LHCN-M2 (cell line): Measurements from ENCODE around the gene HEBP2. TPM values are rescaled to one million over a fixed set of nuclear protein-coding genes. Genes with fewer than 3 reads are reported as not detected.
"Not testable (repeated sequence)": the region's sequence is repeated elsewhere in the genome, so short reads cannot be mapped to it uniquely, and the experiment has no call there.

Experiments
- DNase-seq: peaks from one replicate; pipeline ENCODE4 v3.0.0-alpha.2; 2012; ENCODE audit warnings: low read depth
- total RNA-seq: library from RNA; depleted of rRNA; stranded (reverse); fragments of >200 nt; gene quantifications from 2 replicates; pipeline ENCODE4 v1.2.3, GENCODE V29; 2014

Gene HEBP2
- total RNA-seq, 1 experiment from 2014 or later, result 24.8 TPM

DNA sequence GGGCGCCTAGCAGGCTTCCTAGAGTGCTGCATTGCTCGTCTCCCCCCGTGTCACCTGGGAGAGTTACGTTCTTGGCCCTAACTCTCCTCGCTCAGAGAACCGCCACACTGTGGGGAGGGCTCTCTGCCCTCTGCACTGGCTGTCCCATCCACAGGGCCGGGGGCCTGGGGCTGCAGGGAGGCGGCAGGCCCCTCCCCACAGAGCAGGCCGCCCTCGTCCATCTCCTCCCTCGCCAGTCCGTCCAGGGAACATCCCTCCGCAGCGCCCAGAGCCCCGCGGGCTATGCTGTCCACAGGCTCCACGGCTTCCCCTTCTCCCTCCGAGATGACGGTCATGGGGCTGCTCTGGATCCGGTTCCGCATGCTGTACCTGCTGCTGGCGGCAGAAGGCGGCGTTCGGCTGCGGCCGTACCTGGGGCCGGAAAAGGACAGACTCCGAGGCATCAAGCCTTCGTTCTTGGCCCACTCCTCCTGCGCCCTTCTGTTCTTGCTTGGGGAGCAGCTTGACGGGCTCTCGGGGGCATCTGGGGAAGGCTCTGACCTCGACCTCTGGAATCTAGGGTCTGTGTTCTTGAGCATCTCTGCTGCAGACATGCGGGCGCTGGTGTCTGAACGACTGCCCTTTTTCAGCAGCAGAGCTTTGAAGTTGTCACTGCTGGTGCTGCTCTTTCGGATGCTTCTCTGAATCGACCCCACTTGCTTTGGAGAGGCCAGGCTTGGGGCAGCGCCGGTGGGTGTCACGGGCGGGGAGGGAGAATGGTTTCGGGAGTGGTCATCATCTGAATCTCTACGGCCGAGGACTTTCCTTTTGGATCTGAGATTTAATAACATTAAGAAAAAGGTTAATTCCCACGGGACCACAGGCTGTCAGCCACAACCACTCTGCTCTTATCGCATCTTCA, 20.2 kb downstream of the HEBP2 start:
- no peak for DNase-seq

DNA sequence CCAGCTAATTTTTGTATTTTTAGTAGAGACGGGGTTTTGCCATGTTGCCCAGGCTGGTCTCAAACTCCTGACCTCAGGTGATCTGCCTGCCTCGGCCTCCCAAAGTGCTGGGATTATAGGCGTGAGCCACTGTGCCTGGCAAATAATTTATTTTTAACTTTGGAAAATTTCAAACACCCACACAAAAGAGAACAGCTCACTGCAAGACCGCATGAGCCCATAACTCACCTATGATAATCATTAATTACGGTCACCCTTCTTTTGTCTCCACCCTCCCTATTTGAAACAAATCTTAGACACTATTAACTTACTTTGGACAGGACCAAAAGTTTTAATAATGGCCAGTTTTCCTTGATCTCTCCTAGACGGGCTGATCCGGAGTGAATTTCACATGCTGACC, 21.2 kb downstream of the HEBP2 start:
- DNase-seq, result not testable (repeated sequence)

DNA sequence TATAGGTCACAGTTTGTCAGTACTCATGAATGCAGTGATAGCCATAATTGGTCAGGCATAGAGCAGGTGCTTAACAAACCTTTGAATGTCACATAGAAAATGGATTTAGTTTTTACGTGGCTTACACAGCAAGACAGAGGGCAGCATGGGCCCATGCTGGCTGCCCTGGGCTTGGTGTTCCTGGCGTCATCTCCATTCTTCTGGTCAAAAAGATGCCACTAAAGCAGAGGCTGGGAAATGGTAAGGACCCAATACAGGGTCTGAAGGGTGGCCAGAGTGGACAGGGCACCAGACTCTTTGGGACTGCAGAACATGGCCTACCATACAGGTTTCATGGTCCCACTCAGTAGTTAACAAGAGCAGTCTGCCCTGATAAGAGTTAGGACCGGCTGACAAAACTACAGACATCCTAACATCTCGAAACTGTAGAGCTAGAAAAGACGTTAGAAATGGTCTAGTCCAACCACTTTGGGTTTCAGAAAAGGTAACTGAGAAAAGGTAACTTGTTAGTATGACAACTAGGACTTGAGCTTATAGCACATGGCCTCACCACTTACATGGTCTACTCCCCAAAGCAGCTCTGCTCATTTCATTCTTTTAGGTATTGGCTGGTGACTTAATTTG, 22.6 kb downstream of the HEBP2 start:
- no peak for DNase-seq

DNA sequence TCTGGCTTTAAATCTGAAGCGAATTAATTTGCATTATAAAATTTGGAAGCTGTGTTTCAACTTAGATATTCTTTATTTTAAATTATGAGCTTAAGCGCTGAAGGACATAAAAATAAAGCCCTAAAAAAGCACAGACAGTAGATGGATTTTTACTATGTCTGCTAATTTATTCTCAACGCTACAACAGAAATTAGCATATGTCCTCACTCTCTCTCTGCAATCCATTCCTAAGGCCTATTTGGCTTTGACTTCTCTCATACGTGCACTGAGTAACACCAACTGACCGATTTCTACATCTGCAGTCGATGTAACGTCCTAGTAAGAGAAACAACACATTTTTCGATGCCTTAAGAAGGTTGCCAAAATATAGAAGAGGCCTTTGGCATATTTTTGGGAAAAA, 23.7 kb downstream of the HEBP2 start:
- no peak for DNase-seq

DNA sequence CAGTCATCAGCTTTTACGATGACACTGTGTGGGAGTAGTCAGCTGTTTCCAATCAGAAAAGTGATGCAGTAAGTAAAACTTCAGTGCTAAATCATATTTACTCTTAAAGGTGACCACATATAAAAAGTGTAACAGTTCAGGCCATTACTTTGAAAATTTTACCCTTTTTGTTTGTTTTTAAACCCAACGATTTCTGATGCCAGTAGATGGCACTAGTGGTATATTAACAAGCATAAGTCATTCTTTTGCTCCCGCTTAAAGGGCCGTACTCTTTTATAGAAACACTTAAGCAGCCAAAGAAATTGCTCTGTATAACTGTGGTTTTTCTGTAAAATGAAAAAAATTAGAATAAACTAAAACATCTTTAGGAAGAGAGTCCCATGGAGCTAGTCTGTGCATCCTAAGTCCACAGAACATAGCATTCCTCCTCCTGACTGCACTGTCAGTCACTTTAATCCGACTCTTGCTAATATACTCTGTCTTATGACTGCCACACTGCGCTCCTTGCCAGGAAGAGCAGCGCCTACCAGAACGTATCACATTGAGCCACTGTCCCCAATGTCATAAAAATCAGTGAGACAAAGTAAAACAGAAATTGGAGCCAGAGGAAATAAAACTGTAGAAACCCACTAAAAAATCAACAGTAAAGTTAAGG, 25.0 kb downstream of the HEBP2 start:
- peak; percentile 65 for DNase-seq

DNA sequence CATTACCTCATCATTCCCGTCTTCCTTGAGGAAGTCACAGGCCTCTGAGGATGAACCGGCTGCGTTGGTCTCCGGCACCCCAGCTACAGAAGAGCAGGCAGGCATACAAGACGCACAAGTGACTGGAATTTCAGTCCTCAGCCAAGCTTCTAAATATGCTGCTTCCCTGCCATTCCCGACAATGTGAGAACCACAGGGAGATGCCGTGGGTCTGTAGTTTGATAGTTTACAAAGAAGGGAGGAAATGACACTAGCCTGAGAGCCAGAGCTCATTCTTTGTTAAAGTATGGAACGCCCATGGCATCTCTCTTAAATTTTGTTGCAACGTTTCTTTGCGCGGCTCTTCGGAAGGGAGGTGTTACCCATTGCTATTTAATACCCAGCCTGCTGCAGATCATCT, 25.7 kb downstream of the HEBP2 start:
- no peak for DNase-seq

DNA sequence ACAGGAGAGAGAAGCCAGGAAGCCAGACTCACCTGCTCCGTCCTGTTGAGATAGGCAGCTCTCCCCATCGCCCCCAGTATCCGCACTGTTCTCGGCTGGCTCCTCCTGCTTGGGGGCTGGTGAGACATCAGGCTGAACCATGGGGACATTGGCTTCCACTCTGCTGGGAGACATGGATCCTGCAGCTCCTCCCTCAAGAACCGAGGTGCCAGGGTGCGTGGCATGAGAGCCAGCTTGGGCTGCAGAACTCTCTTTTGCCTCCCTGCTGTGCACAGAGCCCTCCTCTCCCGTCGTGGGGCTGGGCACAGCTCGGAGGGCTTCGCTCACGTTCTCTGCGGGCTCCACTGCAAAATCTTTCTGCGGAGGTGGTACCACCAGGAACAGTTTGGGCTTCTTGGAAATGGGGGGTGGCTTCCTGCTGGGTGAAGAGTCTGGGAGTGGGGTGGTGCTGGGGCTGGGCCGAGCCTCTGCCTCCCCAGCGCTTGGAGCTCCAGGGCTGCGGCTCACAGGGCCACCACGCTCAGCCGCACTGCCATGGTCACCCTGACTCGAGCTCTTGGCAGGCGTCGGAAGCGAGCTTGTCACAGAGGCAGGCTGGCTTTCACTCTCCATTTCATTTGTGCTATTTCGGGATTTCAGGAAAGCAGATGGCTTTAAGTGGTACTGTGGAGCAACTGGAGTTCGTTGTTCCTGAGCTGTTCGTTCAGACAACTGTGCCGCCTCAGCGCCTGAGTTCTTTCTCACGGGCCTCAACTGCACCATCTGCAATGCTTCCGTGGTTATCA, 26.5 kb downstream of the HEBP2 start:
- no peak for DNase-seq

DNA sequence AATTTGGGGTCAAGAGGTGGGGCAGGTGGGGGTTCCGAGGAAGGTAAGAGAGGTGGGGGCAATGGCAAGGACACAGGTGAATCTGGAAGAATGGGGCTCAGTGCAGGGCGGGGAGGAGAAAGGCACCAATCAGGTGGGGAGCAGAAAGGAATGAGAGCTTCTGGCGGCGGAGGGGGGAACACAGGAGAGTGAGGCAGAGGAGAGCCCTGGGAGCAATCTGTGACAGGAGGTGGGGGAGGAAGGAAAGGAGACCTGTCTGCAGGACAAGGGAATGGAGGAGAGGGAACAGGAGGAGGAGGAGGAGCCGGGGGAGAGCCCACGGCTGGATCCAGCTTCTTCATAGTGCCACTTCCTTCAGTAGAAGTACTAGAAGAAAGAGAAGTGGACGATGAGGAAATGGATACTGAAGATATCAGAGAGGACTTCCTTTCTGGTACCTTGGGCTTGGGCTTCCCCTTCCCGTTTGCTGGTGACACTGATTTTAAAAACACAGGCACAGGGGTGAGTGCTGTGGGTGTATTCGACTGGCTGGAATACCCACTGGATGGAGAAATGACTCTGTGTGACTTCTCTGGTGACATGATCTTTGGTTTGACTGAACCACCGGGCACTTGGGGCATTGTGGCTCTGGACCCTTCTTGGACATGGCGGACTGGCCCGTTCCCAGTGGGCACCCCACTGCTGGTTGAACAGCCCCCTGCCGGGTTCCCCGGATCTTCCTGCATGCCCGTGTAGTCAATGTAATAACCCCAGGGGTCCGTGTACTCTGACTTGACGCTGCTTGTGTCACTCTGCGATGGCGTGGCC, 27.4 kb downstream of the HEBP2 start:
- DNase-seq, result no peak

DNA sequence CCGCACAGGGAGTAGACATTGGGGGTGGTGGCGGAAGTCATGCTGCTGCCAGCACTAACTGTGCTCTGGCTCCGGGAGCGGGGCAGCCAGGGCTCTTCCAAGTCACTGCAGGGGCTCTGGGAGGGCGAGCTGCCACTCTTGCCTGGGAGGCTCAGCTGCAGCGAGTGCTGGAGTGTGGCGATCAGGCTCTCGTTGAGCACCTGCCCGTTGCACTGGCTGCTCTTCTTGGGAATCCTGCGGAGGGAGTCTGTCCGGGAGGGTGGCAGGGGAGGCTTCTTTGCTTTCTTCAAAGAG, 28.0 kb downstream of the HEBP2 start:
- no peak for DNase-seq

DNA sequence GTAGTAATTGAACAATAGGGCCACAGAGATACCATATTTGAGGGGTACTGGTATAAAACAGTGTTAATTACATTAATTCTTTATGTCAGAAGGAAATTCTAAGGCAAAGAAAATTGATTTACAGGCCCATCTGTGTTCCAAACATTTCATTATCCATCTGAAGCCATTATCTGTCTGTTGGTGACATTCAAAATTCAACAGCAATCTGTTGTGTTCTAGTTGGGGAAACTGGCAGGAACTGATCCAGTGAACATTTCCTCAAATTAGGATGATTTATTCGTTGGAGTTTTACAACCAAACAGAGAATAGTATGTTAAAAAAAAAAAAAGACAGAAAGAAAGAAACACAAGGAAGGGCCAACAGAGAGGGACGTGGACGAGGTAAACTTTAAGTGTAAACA, 30.1 kb downstream of the HEBP2 start:
- no peak for DNase-seq

DNA sequence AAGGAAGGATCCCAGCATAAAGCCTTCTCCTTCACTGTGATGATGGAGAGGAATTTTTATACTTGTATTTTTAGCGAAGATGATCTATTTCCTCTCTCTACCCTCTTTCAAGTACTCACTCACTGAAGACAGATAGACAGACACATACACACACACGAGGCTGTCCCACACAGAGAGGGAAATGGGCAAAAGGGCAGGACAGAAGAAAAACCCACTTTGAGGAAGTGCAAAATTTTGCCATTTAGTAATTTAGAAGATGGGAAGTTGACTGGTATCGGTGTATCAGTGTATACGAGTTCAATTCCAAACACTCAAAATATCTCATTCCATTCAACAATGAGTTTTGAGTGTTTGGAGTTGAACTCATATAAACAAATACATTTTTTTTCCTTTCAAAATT, 30.9 kb downstream of the HEBP2 start:
- no peak for DNase-seq

DNA sequence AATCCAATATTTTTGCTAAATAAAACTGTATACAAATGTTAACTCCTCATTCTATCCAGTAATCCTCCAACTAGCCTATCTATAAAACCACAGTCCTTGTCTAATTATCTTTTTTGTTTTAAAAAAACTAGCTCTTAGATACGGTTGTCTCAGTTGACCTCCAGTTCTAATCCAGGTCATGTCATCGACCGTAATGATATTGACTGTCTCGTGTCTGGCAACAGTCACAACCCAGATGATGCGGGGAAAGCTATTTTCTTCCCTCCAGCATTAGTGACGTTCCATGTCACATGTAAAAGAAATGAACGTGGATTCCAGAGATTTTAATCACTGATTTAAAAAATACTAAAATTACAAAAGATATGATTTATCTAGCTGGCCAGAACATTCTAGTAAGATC, 35.5 kb downstream of the HEBP2 start:
- no peak for DNase-seq

DNA sequence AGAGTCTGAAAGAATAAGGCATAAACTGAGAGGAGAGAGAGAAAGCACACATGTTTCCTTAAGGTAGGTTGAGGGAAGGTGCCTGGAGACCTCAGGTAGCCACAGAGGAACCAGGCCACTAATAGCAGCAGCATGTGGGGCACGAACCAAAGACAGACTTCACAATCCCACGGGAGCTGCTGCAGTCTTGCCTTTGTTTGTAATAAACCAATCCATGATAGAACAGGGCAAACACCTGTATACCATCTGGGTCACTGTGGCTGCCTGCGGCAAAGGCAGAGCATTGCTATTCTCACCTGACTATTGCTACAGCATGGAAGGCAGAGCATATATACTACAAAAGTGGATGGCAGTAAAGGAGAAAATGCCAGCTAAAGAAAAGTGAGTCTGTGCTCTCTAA, 36.3 kb downstream of the HEBP2 start:
- no peak for DNase-seq

DNA sequence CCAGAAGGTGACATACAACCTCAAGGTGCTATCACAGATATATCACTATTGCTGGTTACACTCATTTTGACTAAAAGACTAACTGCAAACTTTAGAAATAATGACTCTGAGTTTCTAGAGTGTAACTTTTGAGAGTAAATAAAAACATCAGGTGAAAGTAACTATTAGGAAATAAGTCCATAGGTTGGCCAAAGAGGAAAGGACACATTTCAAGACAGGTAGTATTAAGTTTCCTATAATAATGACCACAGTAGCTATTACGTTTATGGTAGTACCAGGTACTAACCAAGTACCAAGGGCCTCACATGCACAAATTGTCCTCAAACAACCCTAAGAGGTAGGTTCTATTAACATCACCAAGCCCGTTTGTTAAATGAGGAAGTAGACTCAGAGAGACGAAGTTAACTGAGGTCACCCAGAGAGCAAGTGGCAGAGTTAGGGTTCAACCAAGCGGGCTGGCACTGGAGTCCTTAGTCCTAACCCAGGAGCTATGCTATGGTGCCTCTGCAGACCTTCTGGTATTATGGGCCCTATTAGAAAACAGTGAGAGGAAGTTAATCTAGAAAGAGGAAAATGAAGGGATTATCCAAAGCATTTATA, 36.8 kb downstream of the HEBP2 start:
- no peak for DNase-seq

DNA sequence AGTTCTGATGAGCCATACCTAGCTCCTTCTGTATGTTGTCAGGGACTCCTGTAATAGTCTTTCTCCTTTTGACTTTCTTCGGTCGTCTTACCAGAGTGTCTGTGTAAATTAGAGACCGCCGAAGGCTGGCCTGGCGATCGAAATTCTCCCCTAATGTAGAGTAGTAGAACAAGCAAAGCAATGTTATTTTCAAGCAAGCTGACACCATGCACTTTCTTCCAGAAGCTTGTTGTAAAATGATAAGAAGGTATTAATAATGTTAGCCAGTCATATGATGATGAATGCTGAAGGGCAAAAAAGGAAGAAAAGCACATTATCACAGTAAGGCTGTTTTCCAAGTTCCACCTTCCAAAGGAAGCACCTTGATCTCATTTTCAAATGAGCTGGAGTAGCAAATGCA, 37.9 kb downstream of the HEBP2 start:
- no peak for DNase-seq

DNA sequence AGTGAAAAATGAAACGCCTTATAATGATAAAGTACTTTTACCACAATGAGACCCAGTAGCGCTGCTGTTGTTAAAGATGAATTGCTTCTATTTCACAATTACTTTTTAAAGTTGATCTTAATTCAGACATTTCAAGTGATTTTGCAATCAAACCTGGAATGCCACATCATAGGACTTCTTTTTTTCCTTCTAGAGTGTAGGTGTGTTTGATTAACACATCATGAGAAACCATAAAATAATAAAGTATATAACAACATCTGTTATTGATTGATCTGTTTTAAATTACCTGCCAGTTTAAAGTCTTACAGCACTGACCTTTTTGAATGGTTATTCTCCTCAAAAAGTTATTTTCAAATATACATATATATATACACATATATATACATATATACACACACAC, 38.6 kb downstream of the HEBP2 start:
- no peak for DNase-seq

DNA sequence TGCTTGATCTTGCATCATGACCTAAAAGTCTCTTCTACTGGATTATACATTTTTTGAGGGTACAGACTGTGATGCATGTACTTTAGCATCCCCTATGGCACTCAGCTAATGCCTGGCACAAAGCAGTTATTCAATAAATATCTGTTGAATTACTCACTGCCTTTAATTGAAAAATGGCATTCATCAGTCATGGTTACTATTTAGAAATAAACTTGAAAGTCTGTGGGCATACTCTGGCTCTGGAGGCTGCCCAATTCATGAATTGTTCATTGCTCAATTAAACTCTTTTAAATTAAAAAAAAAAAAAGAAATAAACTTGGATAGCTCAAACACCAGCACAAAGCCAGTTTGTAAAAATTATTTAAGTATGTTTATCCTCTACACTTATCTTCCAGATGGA, 40.0 kb downstream of the HEBP2 start:
- DNase-seq, result no peak

DNA sequence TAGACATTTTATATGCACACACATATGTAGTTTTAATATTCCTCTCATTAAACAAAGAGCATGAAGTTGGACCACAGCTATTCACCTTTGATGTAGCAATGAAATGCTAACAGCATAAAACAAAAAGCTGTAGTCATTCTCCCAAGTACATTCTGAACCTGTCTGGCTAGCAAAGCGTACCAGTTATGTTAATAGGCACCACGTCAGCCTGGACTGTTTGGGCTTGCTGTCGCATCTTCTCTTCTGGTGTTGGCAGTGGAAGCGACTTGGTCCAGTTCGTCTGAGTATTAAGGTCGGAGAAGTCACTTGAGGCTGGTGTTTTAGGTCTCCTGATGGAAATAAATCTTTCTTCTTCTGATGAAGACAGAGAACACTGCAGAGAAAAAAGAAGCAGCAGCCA, 42.8 kb downstream of the HEBP2 start:
- no peak for DNase-seq

DNA sequence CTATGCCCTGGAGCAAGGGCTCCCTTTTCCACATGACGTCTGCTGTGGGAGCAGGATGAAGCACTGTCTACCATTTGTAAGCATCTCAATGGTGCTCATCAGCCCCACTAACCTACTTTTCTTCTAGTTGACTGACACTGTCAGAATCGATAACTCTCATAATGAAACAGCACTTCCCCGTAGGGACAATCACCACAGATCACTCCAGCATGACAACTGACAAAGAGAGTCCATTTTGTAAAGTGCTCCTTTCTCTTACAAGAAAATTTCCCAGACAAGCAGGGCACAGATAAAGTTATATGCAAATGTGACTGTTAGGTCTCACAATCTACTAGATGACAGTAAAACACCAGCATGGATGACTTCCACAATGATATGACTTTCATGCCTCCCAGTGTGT, 46.4 kb downstream of the HEBP2 start:
- DNase-seq, result no peak

DNA sequence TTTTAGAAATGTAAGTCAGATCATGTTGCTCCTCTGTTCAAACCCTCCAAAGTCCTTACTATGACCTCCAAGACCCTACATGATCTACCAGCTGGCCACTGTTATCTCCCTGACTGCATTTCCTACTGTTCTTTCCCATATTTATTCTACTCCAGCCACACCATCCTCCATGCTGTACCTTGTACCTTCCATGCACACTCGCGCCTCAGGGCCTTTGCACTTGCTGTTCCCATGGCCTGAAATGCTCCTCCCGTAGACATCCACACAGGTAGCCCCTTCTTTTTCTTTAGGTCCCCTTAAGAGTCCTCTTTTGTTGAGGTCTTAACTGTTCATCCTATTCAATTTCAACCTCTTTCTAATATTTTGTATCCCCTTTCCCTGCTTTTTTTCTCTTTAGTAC, 47.0 kb downstream of the HEBP2 start:
- DNase-seq, result no peak
